ENCODE measurements around the gene BTG1.

Gene BTG1

DNA sequence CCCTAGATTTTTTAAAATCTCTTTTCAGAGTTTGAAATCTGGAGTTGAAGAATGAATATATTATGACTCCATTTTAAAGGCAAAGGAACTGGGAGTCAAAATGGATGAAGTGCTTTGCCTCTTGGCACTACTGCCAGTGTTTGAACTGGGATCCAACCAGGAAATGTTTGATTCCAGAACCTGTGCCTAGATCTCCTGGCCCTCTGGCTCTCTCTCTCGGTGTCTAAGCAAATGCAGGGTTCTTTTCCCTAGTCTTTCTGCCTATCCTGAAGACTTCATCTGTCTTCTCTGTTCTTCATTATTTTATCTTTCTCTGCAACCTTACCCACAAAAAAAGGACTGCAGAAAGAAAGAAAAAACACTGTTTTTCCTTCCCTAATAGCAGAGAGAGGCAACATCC lies 17.0 kb downstream of the BTG1 start:
- no peak overlapping the region for H2AFZ ChIP-seq (ENCODE audit: low read length)
- no peaks in the 10 kb centered on the region for H3K9me2 ChIP-seq (replicated peaks; ENCODE audit: low read depth, low read length)
- H3K4me1 ChIP-seq (ENCODE audit: insufficient read depth, low read length, poor library complexity, severe bottlenecking): peaks cover 17% of the 10 kb centered on the region
- TF ChIP-seq CTCF (conservative IDR thresholded peaks at IDR 0.05; ENCODE audit: low read length) (no peak), EZH2phosphoT487 (IDR thresholded peaks at IDR 0.05; ENCODE audit: borderline replicate concordance) (no peak)
- no peaks in the 10 kb centered on the region for H3F3A ChIP-seq (ENCODE audit: low read depth)
- no peak overlapping the region for H3K4me2 ChIP-seq (ENCODE audit: low read depth, low read length, poor library complexity, severe bottlenecking)
- H3K9ac ChIP-seq (ENCODE audit: low read depth, low read length, poor library complexity, severe bottlenecking): no peak overlapping the region
- H3K4me3 ChIP-seq (ENCODE audit: low read length, poor library complexity, severe bottlenecking): no peak overlapping the region
- peaks cover 10% of the 10 kb centered on the region for H4K20me1 ChIP-seq (ENCODE audit: insufficient read depth, low read length, poor library complexity, severe bottlenecking)
- H3K79me2 ChIP-seq (ENCODE audit: insufficient read depth, low read length): peaks cover 56% of the 10 kb centered on the region
- no peaks in the 10 kb centered on the region for H3K27me3 ChIP-seq (ENCODE audit: insufficient read depth, low read length, poor library complexity, severe bottlenecking)
- no peaks in the 10 kb centered on the region for H3K36me3 ChIP-seq (ENCODE audit: insufficient read depth, low read length)
- no peaks in the 10 kb centered on the region for H3K9me3 ChIP-seq (ENCODE audit: insufficient read depth, low read depth, low read length)

GRCh38 chr12:92124689-92125029 lies 21.0 kb downstream of the BTG1 start:
- H3K9me2 ChIP-seq (replicated peaks; ENCODE audit: low read depth, low read length): no peaks in the 10 kb centered on the region
- H3K4me2 ChIP-seq (ENCODE audit: low read depth, low read length, poor library complexity, severe bottlenecking): no peak overlapping the region
- no peaks in the 10 kb centered on the region for H3K27me3 ChIP-seq (ENCODE audit: insufficient read depth, low read length, poor library complexity, severe bottlenecking)
- H3K9ac ChIP-seq (ENCODE audit: low read depth, low read length, poor library complexity, severe bottlenecking): no peak overlapping the region
- peaks cover 17% of the 10 kb centered on the region for H3K79me2 ChIP-seq (ENCODE audit: insufficient read depth, low read length)
- H4K20me1 ChIP-seq (ENCODE audit: insufficient read depth, low read length, poor library complexity, severe bottlenecking): no peaks in the 10 kb centered on the region
- no peaks in the 10 kb centered on the region for H3K9me3 ChIP-seq (ENCODE audit: insufficient read depth, low read depth, low read length)
- TF ChIP-seq EZH2phosphoT487 (IDR thresholded peaks at IDR 0.05; ENCODE audit: borderline replicate concordance) (no peak), CTCF (conservative IDR thresholded peaks at IDR 0.05; ENCODE audit: low read length) (no peak)
- H3K4me1 ChIP-seq (ENCODE audit: insufficient read depth, low read length, poor library complexity, severe bottlenecking): no peaks in the 10 kb centered on the region
- no peak overlapping the region for H2AFZ ChIP-seq (ENCODE audit: low read length)
- no peaks in the 10 kb centered on the region for H3K36me3 ChIP-seq (ENCODE audit: insufficient read depth, low read length)
- no peak overlapping the region for H3K4me3 ChIP-seq (ENCODE audit: low read length, poor library complexity, severe bottlenecking)
- H3F3A ChIP-seq (ENCODE audit: low read depth): no peaks in the 10 kb centered on the region

DNA sequence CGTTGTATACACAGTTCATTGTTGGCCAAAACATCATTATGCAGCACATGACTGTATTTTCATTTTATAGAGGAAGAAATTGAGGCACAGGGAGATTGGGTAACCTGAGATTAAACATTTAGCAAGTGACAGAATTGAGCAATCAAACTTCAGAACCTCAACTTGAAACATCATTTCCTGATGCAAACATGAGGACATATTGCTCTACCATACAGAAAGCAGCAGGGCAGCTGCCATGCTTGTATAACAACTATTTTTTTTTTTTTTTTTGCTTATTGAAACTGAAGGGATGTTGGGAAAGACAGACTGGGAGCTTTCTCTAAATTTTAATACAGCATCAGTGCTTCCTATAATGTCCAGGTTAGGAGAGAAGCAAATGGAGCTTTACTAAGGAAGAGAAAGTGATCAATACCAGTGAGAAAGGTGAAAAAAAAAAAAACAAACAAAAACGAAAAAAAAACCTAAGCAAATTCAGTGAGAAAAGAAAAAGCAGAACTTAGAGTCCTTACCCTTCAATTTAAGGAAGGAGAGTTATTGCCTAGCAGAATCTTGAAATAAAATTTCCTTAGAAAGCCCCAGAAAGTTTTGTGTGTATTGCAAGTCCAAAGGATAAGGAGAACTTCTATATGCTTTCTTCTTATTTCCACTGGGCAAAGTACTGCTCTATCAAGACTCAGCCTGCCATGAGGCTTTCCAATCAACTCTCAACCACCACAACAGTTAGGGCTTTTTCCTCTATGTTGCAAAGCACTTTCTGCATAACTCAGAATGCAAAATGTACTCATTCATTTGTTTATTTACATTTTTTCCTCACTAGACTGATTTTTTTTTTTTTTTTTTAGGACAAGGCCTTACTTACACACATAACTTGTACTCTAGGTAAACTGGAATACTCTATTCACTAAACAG lies 21.6 kb downstream of the BTG1 start:
- Histone ChIP-seq H3K9me2 (replicated peaks; ENCODE audit: low read depth, low read length) (no peaks in the 10 kb centered on the region), H4K20me1 (ENCODE audit: insufficient read depth, low read length, poor library complexity, severe bottlenecking) (no peaks in the 10 kb centered on the region), H3K4me1 (ENCODE audit: insufficient read depth, low read length, poor library complexity, severe bottlenecking) (no peaks in the 10 kb centered on the region), H3K4me3 (ENCODE audit: low read length, poor library complexity, severe bottlenecking) (no peak overlapping the region), H3K79me2 (ENCODE audit: insufficient read depth, low read length) (peaks cover 12% of the 10 kb centered on the region), H3K36me3 (ENCODE audit: insufficient read depth, low read length) (no peaks in the 10 kb centered on the region), H3K4me2 (ENCODE audit: low read depth, low read length, poor library complexity, severe bottlenecking) (no peak overlapping the region), H3K9ac (ENCODE audit: low read depth, low read length, poor library complexity, severe bottlenecking) (no peak overlapping the region), H3F3A (ENCODE audit: low read depth) (no peaks in the 10 kb centered on the region), H2AFZ (ENCODE audit: low read length) (no peak overlapping the region), H3K9me3 (ENCODE audit: insufficient read depth, low read depth, low read length) (0 out of 2 replicates have a peak, but pooled peaks cover 3% of the 10 kb centered on the region), H3K27me3 (ENCODE audit: insufficient read depth, low read length, poor library complexity, severe bottlenecking) (no peaks in the 10 kb centered on the region)
- TF ChIP-seq CTCF (conservative IDR thresholded peaks at IDR 0.05; ENCODE audit: low read length): no peak
- no peak for TF ChIP-seq EZH2phosphoT487 (IDR thresholded peaks at IDR 0.05; ENCODE audit: borderline replicate concordance)

Data from Loucy (cell line).